ENCODE data around the gene HLA-DQA1. TPM values are rescaled to one million over a fixed set of nuclear protein-coding genes. Genes with fewer than 3 reads are reported as not detected.
A peak's percentile ranks its signal among the peaks of the same experiment; 100 is the strongest.
"Not testable (repeated sequence)": the region's sequence is repeated elsewhere in the genome, so short reads cannot be mapped to it uniquely, and the experiment has no call there.

The HLA-DQA1 gene
- polyA plus RNA-seq, 3 donors, result 1.7 to 4.5 (median 2.5) TPM

DNA sequence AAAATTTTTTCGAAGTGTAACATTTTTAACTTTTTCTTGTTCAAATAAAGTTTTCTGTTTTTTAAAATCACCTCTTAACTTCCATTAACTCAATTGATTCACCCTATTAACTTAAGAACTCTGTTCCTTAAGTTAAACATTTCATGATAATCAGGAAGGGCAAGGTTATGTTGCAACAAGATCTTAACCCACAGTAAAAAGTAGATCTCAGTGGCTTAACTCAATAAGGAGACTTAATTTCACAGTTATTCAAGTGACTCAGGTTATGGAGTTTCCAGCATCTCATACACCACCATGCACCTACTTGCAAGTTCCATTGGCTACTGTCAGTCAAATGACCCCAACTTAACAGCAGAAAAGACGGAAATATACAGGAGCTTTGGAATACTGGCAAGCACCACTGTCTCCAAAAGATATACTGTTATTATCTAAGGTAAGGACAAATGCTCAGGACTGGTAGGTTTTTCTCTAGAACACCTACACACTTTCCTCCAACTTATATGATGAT lies 18.1 kb downstream of the HLA-DQA1 start:
- no peak for DNase-seq

DNA sequence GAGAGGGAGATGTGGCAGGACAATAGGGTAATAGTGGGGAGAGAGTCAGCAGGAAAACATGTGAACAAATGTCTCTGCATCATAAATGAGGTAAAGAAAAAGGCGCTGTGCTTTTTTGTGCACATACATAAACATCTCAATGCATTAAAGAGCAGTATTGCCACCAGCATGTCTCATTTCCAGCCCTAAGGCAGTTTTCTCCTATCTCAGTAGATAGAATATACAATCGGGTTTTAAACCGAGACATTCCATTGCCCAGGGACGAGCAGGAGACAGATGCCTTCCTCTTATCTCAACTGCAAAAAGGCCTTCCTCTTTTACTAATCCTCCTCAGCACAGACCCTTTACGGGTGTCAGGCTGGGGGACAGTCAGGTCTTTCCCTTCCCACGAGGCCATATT lies 20.1 kb downstream of the HLA-DQA1 start:
- DNase-seq, result not testable (repeated sequence)

DNA sequence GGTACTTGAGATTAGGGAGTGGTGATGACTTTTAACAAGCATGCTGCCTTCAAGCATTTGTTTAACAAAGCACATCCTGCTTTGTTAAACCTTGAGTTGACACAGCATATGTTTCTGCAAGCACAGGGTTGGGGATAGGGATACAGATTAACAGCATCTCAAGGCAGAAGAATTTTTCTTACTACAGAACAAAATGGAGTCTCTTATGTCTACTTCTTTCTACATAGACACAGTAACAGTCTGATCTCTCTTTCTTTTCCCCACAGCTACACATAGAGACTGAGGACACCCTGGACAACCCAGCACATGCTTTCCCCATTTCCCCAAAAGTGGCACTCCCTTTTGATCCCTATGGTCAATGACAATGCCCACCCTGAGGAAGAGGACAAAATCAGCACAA lies 20.6 kb downstream of the HLA-DQA1 start:
- not testable (repeated sequence) for DNase-seq

- DNase-seq, result no peak
Observed at GRCh38 chr6:32658268-32658897, 21.2 kb downstream of the HLA-DQA1 start.

DNA sequence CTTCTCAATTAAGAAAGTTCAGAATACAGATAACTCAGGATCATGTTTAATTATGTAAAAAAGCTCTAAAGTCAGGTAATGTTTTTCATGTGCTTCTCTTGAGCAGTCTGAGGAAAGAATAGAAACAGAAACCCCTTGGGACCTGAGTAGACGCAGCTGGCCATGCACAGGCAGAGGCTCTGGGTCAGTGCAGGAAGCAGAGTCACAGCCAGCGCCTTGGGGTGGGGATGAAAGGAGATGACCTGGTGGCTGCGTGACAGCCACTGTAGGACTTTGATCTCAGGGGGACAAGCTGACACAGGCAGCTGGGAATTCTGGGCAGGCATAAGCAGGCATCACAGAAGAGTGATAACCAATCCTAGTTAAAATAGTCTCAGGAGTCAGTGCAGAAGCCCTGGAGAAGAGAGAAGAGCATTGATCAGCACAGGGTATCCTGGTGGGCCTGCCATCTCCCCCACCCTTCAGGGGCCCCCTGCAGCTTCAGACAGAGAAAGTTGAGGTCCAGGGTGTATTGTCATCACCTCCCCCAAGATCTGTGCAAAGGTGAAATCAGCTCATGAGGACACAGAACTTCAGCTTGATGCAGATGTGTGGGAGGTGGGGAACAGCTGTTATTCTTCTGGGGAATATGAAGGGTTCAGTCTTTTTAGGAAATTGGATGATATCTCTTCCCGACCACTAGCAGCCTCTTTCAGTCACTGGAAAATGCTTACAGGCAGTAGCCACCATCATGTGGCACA lies 22.8 kb downstream of the HLA-DQA1 start:
- DNase-seq, result no peak

- no peak for DNase-seq
Observed at GRCh38 chr6:32662099-32662498, 24.9 kb downstream of the HLA-DQA1 start.

DNA sequence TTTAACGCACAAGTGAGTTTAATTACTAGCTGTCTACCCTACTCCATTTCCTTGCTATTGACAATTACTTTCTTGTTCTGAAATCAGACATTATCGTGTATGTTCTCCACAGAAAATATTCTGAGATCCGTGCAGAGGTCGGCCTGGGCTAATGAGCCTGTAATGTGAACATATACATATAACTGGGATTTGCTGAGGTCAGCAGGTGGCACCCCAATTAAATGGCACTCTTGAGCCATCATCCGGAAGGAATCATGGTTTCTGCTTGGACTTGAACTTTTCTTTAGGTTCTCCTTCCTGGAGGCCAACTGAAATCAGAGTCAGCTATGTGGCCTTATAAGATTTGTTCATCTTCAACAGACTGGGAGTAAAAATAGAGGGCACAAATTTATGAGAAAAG lies 25.6 kb downstream of the HLA-DQA1 start:
- DNase-seq, result no peak

- DNase-seq, result no peak
Observed at GRCh38 chr6:32664354-32664753, 27.1 kb downstream of the HLA-DQA1 start.

DNA sequence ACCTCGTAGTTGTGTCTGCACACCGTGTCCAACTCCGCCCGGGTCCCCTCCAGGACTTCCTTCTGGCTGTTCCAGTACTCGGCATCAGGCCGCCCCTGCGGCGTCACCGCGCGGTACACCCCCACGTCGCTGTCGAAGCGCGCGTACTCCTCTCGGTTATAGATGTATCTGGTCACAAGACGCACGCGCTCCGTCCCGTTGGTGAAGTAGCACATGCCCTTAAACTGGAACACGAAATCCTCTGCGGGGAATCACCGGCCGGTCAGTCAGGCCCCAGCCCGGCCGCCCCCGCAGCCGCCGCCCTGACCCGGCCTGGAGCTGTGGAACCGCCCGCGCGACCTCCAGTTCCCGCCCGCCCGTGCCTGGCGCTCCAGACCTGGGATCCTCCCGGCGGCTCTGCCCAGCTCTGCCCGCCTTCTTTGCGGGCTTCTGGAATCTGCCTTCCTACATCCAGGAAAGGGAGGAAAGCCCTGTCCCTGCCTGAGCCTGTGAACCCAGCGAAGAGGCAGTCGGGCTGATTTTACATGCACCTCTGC lies 27.7 kb downstream of the HLA-DQA1 start:
- no peak for DNase-seq

DNA sequence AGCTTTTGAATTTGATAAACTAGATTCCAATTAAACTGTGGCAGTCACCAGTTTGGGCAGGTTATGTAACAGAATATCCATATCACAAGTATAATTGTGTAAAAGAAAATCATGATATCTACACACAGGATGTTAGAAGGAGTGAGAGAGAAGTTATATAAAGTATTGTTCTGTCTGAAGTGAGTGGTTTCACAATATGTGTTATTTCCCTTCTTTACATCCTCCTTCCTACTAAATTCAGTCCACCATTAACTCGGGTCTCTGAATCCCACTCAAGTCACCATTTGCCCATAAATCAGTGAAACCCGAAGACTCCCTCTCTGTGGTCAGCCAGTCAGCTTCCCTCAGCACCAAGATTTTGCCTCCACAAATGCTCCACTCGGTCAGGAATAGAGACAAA lies 28.5 kb downstream of the HLA-DQA1 start:
- DNase-seq, result no peak

DNA sequence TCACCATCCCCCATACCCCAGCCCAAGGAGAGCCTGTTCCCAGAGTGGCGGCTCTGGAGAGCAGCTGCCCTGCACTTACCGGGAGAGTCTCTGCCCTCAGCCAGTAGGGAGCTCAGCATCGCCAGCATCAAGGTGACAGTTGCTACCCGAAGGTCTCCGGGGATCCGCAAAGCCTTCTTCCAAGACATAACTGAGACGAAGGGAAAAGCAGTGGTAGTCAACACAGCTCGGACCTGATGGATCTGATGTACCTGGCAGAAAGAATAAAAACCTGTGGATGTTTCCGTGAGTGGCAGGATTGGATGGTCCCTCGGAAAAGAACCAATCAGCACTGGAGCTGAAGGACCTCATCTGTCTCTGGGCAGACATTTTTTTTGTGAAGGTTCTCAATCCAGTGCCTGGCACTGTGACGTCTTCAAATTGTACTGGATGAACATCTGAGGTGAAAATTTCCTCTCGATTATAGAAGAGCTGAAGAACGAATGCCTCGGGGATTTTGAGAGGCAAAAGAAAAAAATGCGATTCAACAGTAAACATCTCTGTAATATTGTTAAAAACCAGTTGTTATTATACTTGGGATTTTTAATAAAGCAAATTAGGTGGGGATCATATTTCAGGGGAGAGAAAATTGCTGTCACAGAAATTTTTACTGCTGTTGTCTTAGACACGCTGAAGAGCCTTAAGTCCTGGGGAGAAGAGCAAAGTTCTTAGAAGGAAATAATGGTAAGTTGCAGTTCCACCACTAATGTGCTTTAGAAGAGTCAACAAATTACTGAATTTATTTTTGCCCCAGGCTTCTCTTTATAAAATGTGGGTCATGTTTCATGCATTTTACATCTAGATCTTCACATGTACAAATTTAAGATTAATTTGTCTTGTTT lies 29.5 kb downstream of the HLA-DQA1 start, which contains the start of gene HLA-DQB1:
HLA-DQB1 (minus strand) TSS at position 238 of the 881 bp plus-strand sequence; CDS start at position 188, 50 bp downstream.
- DNase-seq, result peak; percentile 70

GRCh38 chr6:32668226-32668747 lies 31.1 kb downstream of the HLA-DQA1 start:
- DNase-seq, result peak; percentile 52

DNA sequence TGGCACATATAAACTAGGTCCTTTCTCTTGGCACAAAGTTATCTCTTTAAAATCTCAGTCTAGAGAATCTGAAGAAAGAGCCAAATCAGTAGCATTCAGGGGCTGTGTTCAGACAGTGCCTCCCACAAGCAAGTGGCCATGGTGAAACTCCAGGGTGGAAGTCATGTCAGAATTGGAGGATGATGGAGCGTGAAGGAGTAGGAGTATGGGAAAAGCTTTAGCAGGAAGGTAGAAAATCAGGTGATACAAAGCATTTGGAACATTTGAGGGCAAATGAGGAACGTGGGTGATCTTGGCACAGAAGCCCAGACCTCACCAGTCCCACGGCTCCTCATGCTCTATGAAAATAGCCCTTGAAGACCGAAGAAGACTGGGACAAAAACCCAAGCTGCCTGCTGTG lies 32.0 kb downstream of the HLA-DQA1 start:
- DNase-seq, result no peak

DNA sequence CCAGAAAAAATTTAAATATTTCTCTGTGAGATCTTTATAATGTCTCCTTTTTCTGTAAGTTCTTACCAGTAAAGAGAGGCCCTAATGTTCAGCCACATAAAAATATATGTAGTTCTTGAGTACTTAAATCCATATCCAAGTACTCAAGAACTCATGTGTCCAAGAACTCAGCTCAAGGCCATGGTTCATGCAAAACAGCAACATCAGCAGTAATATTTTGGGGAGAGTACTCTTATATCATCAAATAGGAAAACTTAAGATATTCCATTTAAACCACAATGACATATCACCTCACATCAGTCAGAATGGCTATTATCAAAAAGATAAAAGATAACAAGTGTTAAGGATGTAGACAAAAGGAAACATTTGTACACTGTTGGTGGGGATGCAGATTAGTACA lies 32.7 kb downstream of the HLA-DQA1 start:
- no peak for DNase-seq

DNA sequence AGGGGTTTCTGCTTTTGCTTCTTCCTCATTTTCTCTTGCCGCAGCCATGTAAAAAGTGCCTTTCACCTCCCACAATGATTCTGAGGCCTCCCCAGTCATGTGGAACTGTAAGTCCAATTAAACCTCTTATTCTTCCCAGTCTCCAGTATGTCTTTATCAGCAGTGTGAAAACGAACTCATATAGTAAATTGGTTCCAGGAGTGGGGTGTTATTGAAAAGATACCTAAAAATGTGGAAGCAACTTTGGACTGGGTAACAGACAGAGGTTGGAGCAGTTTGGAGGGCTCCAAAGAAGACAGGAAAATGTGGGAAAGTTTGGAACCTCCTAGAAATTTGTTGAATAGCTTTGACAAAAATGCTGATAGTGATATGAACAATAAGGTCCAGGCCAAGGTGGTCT lies 34.7 kb downstream of the HLA-DQA1 start:
- DNase-seq, result not testable (repeated sequence)

- not testable (repeated sequence) for DNase-seq
Observed at GRCh38 chr6:32674123-32674522, 36.9 kb downstream of the HLA-DQA1 start.

DNA sequence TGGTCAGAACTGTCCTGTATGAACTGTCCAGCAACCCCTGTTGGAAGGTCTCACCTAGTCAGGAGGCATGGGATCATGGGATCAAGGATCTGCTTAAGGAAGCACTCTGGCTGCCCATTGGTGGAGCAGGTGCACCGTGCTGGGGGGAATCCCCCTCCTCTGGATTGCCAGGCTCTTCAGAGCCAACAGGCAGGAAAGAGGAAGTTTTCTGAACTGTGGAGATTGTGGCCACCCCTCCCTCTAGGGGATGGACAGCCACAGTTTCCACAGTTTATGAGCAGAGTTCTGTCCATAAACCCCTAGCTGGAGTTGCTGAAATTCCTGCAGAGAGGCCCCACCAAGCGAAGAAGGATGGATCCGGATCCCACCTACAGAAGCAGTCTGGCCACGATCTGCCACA lies 42.3 kb downstream of the HLA-DQA1 start:
- no peak for DNase-seq

DNA sequence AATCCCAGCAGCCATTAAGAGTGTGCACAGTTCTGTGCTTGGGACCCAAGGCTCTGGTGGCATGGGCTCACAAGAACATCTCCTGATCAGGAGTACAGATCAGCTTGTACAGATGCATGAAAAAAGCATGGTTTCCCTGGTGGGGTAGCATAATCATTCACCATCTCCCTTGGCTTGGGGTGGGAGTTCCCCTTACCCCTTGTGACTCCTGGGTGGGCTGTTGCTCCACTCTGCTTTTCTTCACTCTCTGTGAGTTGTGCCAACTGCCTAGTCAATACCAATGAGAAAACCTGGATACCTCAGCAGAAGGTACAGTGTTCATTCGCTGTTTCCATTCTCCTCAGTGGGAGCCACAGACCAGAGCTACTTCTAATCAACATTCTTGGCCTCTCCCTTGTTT lies 42.8 kb downstream of the HLA-DQA1 start:
- no peak for DNase-seq

GRCh38 chr6:32684246-32684645 lies 47.0 kb downstream of the HLA-DQA1 start:
- no peak for DNase-seq

GRCh38 chr6:32685603-32686002 lies 48.4 kb downstream of the HLA-DQA1 start:
- DNase-seq, result no peak
